Spleen (tissue), 11 donors: ENCODE measurements around the gene INO80C. TPM values are rescaled to one million over a fixed set of nuclear protein-coding genes. Genes with fewer than 3 reads are reported as not detected.

ENCODE experiments used
- DNase-seq: peaks from one replicate; pipeline ENCODE4 v3.0.0-alpha.2; 2020
- H3K27ac ChIP-seq, 8 donors: fragments of 200-600 bp; sonication (generic) in 7 of 8; 1 replicate in 4 of 8; 2 replicates in 4 of 8; pipeline versions ENCODE4 v1.5.0 to v1.8.0; 2016 to 2021; ENCODE audit warnings: inconsistent platforms in 4 of 8, mild to moderate bottlenecking in 4 of 8, moderate library complexity in 1 of 8
- H3K27me3 ChIP-seq, 7 donors: fragments of 200-600 bp; sonication (generic) in 6 of 7; replicated peaks in 1 of 7; 1 replicate in 4 of 7; 2 replicates in 3 of 7; pipeline versions ENCODE4 v1.5.0 to v1.8.0; 2016 to 2021; ENCODE audit warnings: inconsistent platforms in 3 of 7, mild to moderate bottlenecking in 1 of 7
- H3K36me3 ChIP-seq, 6 donors: fragments of 200-600 bp; sonication (generic) in 5 of 6; 1 replicate in 4 of 6; 2 replicates in 2 of 6; pipeline versions ENCODE4 v1.5.0 to v1.8.0; 2016 to 2021; ENCODE audit warnings: inconsistent platforms in 2 of 6
- H3K4me1 ChIP-seq, 6 donors: fragments of 200-600 bp; sonication (generic) in 5 of 6; 1 replicate in 3 of 6; 2 replicates in 3 of 6; pipeline versions ENCODE4 v1.5.0 to v1.8.0; 2016 to 2021; ENCODE audit warnings: inconsistent platforms in 3 of 6
- H3K4me3 ChIP-seq, 8 donors: fragments of 200-600 bp; sonication (generic) in 7 of 8; 1 replicate in 4 of 8; 2 replicates in 4 of 8; pipeline versions ENCODE4 v1.5.0 to v1.8.0; 2016 to 2021; ENCODE audit warnings: inconsistent platforms in 4 of 8, mild to moderate bottlenecking in 4 of 8, moderate library complexity in 2 of 8
- H3K9me3 ChIP-seq, 8 donors: fragments of 200-600 bp; sonication (generic) in 7 of 8; 1 replicate in 4 of 8; 2 replicates in 4 of 8; pipeline versions ENCODE4 v1.5.0 to v1.8.0; 2016 to 2021; ENCODE audit warnings: inconsistent platforms in 4 of 8
- CTCF ChIP-seq, 11 experiments: fragments of 200-600 bp in 7 of 11; fragments of 450-650 bp in 4 of 11; sonication (generic) in 4 of 11; IDR thresholded peaks in 8 of 11; conservative IDR thresholded peaks in 3 of 11; 1 replicate in 7 of 11; 2 replicates in 4 of 11; pipeline versions ENCODE4 v1.4.0 to v1.8.0; 2016 to 2021; ENCODE audit warnings: antibody characterized with exemption in 11 of 11, inconsistent platforms in 4 of 11, mild to moderate bottlenecking in 1 of 11
- POLR2A ChIP-seq, 3 donors: fragments of 450-650 bp; IDR thresholded peaks; one replicate each; pipeline ENCODE4 v1.5.1; 2017; ENCODE audit warnings: antibody characterized with exemption in 3 of 3, mild to moderate bottlenecking in 1 of 3
- POLR2AphosphoS5 ChIP-seq, 3 donors: sonication (generic); formaldehyde crosslinking; IDR thresholded peaks; one replicate each; pipeline ENCODE4 v1.5.1; 2017; ENCODE audit warnings: antibody characterized with exemption in 3 of 3
- WGBS, 5 donors: extraction: QIAGEN DNeasy Blood & Tissue Kit in 3 of 5; methylation state at CpG; one replicate each; pipeline versions ENCODE4 v1.1.5 to v1.1.7; 2013 to 2018; 5-methylcytosine and 5-hydroxymethylcytosine counted together
- intact Hi-C: fragments of 100-400 bp; cut with DNase I; formaldehyde crosslinking; loops from one replicate; pipeline ENCODE4 v1.15.0; 2023; ENCODE audit warnings: low total_unique reads
- polyA plus RNA-seq, 3 donors: library from polyadenylated mRNA; stranded (reverse); fragments of 200-250 nt; gene quantifications; one replicate each; pipeline ENCODE4 v1.2.1, GENCODE V29; 2013
- total RNA-seq, 7 donors: library from RNA; depleted of rRNA in 3 of 7; stranded (reverse); fragments of >200 nt in 3 of 7; fragmentation: NEBNext Ultra II Directional in 4 of 7; extraction: Animal tissue kit (Norgen Biotek cat#: 25700) in 4 of 7; gene quantifications; one replicate each; pipeline versions ENCODE4 v1.1.0 to v1.2.1, GENCODE V29; 2016 to 2021
- donor health status: healthy with polysubstance abuse.
- donor health status: DM: no; HTN: no; CAD: no; lungs with moderate emphysema.
- donor health status: DM: no; HTN: no; CAD: no.
- donor health status: Bipolar disorder and iron deficiency.
- donor health status: healthy.
- donor health status: DM: no; HTN: no; CAD: no.
- donor health status: DM: yes; HTN: yes; CAD: no.

Gene INO80C
- total and polyA plus RNA-seq, 10 donors: 18.9 to 57.5 (median 34.5) TPM

- TF ChIP-seq POLR2A (IDR thresholded peaks at IDR 0.05): no peak
- TF ChIP-seq CTCF (IDR thresholded peaks at IDR 0.05 in 8 of 11, conservative IDR thresholded peaks at IDR 0.05 in 3 of 11): no peak
- TF ChIP-seq POLR2AphosphoS5 (IDR thresholded peaks at IDR 0.05): no peak
- Histone ChIP-seq H3K4me1 (peaks cover 0 to 5% (median 0%) of the 10 kb centered on the region in 6 donors), H3K27ac (no peak overlapping the region), H3K9me3 (no peaks in the 10 kb centered on the region), H3K36me3 (no peaks in the 10 kb centered on the region), H3K4me3 (no peak overlapping the region), H3K27me3 (no peaks in the 10 kb centered on the region)
- DNase-seq: no peak
- intact Hi-C loops: no loop called here
- WGBS, 5 donors: 72 to 83% (median 80%) methylated on average over 4 of the region's 4 CpGs
These were observed 12.4 kb upstream of the INO80C start for GRCh38 chr18:35510076-35510651.

- H3K27me3 ChIP-seq: no peaks in the 10 kb centered on the region
- intact Hi-C loops: no loop called here
- H3K27ac ChIP-seq: no peak overlapping the region
- no peak for DNase-seq
- no peaks in the 10 kb centered on the region for H3K36me3 ChIP-seq
- WGBS, 5 donors: 89 to 93% (median 92%) methylated on average over 6 of the region's 6 CpGs
- no peaks in the 10 kb centered on the region for H3K9me3 ChIP-seq
- no peak for TF ChIP-seq CTCF (IDR thresholded peaks at IDR 0.05 in 8 of 11, conservative IDR thresholded peaks at IDR 0.05 in 3 of 11)
- TF ChIP-seq POLR2AphosphoS5 (IDR thresholded peaks at IDR 0.05): no peak
- no peak for TF ChIP-seq POLR2A (IDR thresholded peaks at IDR 0.05)
- H3K4me1 ChIP-seq: peaks cover 0 to 5% (median 0%) of the 10 kb centered on the region in 6 donors
- no peak overlapping the region for H3K4me3 ChIP-seq
These were observed 11.1 kb upstream of the INO80C start for GRCh38 chr18:35508746-35509338.

- intact Hi-C loops: no loop called here
- H3K27ac ChIP-seq: no peak overlapping the region
- no peak for DNase-seq
- H3K36me3 ChIP-seq: no peaks in the 10 kb centered on the region
- WGBS, 5 donors: 61 to 82% (median 68%) methylated on average over 5 of the region's 5 CpGs
- no peaks in the 10 kb centered on the region for H3K27me3 ChIP-seq
- no peaks in the 10 kb centered on the region for H3K9me3 ChIP-seq
- TF ChIP-seq POLR2AphosphoS5 (IDR thresholded peaks at IDR 0.05) (no peak), CTCF (IDR thresholded peaks at IDR 0.05 in 8 of 11, conservative IDR thresholded peaks at IDR 0.05 in 3 of 11) (no peak), POLR2A (IDR thresholded peaks at IDR 0.05) (no peak)
- H3K4me3 ChIP-seq: no peak overlapping the region
- peaks cover 0 to 5% (median 0%) of the 10 kb centered on the region in 6 donors for H3K4me1 ChIP-seq
These were observed 10.3 kb upstream of the INO80C start for GRCh38 chr18:35508030-35508429.

GRCh38 chr18:35507623-35508022 is 9.9 kb upstream of the INO80C start:
- H3K36me3 ChIP-seq: no peaks in the 10 kb centered on the region
- DNase-seq: no peak
- H3K4me3 ChIP-seq: no peak overlapping the region
- peaks cover 0 to 5% (median 0%) of the 10 kb centered on the region in 6 donors for H3K4me1 ChIP-seq
- no peak overlapping the region for H3K27ac ChIP-seq
- H3K27me3 ChIP-seq: no peaks in the 10 kb centered on the region
- H3K9me3 ChIP-seq: no peaks in the 10 kb centered on the region
- no peak for TF ChIP-seq CTCF (IDR thresholded peaks at IDR 0.05 in 8 of 11, conservative IDR thresholded peaks at IDR 0.05 in 3 of 11)
- TF ChIP-seq POLR2AphosphoS5 (IDR thresholded peaks at IDR 0.05): no peak
- no peak for TF ChIP-seq POLR2A (IDR thresholded peaks at IDR 0.05)
- intact Hi-C loops: no loop called here
- WGBS, 5 donors: 73 to 94% (median 86%) methylated on average over 3 of the region's 3 CpGs
